NT2/D1 (cell line): ENCODE results near the gene MAP3K2.

Experiments used
- DNase-seq: peaks from one replicate; pipeline ENCODE4 v3.0.0-alpha.2; 2011; ENCODE audit warnings: low read depth, low spot score
- H3K27me3 ChIP-seq: 2 replicates; pipeline ENCODE4 v1.6.0; 2011; ENCODE audit warnings: mild to moderate bottlenecking; ENCODE audit not compliant: insufficient read length, insufficient read depth
- H3K36me3 ChIP-seq: 2 replicates; pipeline ENCODE4 v1.6.1; 2011; ENCODE audit warnings: mild to moderate bottlenecking, low read length, mixed read lengths; ENCODE audit not compliant: insufficient read depth, insufficient read length
- H3K4me1 ChIP-seq: 2 replicates; pipeline ENCODE4 v1.5.1; 2011; ENCODE audit not compliant: insufficient read depth, insufficient read length
- H3K4me3 ChIP-seq: 2 replicates; pipeline ENCODE4 v1.5.1; 2011; ENCODE audit warnings: low read depth; ENCODE audit not compliant: insufficient read length
- H3K9ac ChIP-seq: 2 replicates; pipeline ENCODE4 v1.6.0; 2011; ENCODE audit warnings: low read depth; ENCODE audit not compliant: insufficient read length
- H3K9me3 ChIP-seq: 2 replicates; pipeline ENCODE4 v1.5.1; 2011; ENCODE audit warnings: mild to moderate bottlenecking, low read length; ENCODE audit not compliant: insufficient read depth
- SUZ12 ChIP-seq: IDR thresholded peaks from 2 replicates; pipeline ENCODE4 v1.6.1; 2011; ENCODE audit not compliant: insufficient read length, insufficient read depth; ENCODE audit errors: extremely low read depth
- YY1 ChIP-seq: IDR thresholded peaks from 2 replicates; pipeline ENCODE4 v1.6.1; 2011; ENCODE audit not compliant: insufficient read length, insufficient read depth
- ZNF274 ChIP-seq: IDR thresholded peaks from 2 replicates; pipeline ENCODE4 v1.6.1; 2011; ENCODE audit warnings: mild to moderate bottlenecking, low read depth, low read length

Gene MAP3K2

DNA sequence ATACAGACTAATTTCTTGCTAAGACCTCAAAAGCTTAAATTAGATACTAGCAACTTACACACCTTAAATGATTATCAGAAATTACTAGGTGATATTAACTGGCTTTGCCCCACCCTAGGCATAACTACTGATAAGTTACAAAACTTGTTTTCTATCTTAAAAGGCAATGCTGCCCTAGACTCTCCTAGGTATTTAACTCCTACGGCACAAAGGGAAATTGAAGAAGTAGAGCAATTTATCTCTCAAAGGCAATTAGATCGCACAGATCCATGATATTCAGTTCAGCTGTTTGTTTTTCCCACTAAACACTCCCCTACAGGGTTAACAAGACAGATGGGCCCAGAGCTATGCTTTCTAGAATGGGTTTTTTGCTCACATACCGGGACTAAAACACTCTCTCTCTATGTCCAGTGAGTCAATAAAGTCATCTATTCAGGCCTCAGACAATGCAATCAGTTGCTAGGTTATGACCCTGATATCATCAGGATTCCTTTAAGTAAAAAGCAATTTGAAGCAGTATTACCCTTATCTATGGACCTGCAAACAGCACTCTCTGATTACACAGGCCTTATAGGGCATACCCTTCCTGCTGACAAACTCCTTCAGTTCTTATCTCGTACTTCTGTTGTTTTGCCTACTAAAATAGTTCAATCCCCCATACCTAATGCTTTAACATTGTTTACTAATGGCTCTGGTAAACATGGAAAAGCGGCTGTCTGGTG lies 14.3 kb downstream of the MAP3K2 start:
- no peak for TF ChIP-seq YY1
- TF ChIP-seq SUZ12, result no peak
- no peak for TF ChIP-seq ZNF274
- H3K9me3 ChIP-seq, result peaks cover 87% of the 10 kb centered on the region
- no peaks in the 10 kb centered on the region for H3K27me3 ChIP-seq
- H3K4me1 ChIP-seq, result no peaks in the 10 kb centered on the region
- H3K36me3 ChIP-seq, result peaks cover 10% of the 10 kb centered on the region
- H3K9ac ChIP-seq, result no peak overlapping the region
- DNase-seq, result no peak
- H3K4me3 ChIP-seq, result no peak overlapping the region

DNA sequence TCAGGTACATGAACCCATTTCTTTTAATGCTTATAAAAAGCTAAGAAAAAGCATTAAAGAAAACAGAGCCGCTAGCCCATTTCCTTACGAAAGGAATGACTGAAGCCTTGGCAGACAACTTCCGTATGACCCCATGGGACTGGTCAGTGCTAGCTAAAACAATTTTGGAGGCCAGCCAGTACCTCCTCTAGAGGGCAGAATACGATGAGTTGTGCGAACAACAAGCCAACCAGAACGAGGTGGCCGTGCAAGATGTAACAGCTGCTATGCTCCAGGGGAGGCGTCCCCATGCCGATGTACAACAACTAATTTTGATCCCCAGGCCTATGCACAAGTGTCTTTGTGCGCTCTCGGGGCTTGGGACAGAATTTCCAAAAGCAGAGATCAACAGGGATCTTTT lies 16.7 kb downstream of the MAP3K2 start:
- DNase-seq, result no peak
- Histone ChIP-seq H3K27me3 (no peaks in the 10 kb centered on the region), H3K9ac (no peak overlapping the region), H3K9me3 (peaks cover 64% of the 10 kb centered on the region), H3K4me1 (no peaks in the 10 kb centered on the region), H3K4me3 (no peak overlapping the region), H3K36me3 (peaks cover 3% of the 10 kb centered on the region)
- TF ChIP-seq YY1 (no peak), ZNF274 (no peak), SUZ12 (no peak)

- Histone ChIP-seq H3K9ac (no peak overlapping the region), H3K4me3 (no peak overlapping the region), H3K4me1 (no peaks in the 10 kb centered on the region), H3K27me3 (no peaks in the 10 kb centered on the region), H3K36me3 (peaks cover 3% of the 10 kb centered on the region), H3K9me3 (peaks cover 55% of the 10 kb centered on the region)
- DNase-seq, result no peak
- TF ChIP-seq YY1, result no peak
- no peak for TF ChIP-seq ZNF274
- no peak for TF ChIP-seq SUZ12
Measured at GRCh38 chr2:127370010-127370409, 17.8 kb downstream of the MAP3K2 start.

DNA sequence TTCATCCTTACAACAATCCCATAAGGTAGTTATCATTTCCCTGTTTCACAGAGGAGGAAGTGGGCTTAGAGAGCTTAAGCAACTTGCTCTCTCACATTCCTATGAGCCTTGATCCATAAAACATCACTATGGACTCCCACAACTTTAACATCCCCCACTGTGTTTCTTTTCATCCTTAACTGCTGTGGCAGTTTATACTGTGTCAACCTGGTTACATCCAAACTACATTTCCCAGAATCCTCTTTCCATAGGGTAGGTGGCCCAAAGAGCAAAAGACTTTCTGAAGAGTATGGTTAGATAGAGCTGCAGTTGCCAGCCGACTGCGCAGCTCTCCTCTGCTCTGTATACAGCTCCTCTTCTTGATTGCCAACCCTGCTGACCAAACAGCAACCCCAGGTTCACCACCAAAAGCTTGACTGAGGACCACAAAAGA lies 22.5 kb downstream of the MAP3K2 start:
- DNase-seq, result no peak
- Histone ChIP-seq H3K36me3 (peaks cover 3% of the 10 kb centered on the region), H3K27me3 (no peaks in the 10 kb centered on the region), H3K4me3 (no peak overlapping the region), H3K4me1 (no peaks in the 10 kb centered on the region), H3K9me3 (peaks cover 8% of the 10 kb centered on the region), H3K9ac (no peak overlapping the region)
- no peak for TF ChIP-seq YY1
- no peak for TF ChIP-seq SUZ12
- no peak for TF ChIP-seq ZNF274

- DNase-seq, result no peak
- TF ChIP-seq YY1, result no peak
- no peak for TF ChIP-seq ZNF274
- no peak for TF ChIP-seq SUZ12
Measured at GRCh38 chr2:127362971-127363370, 24.8 kb downstream of the MAP3K2 start.

DNA sequence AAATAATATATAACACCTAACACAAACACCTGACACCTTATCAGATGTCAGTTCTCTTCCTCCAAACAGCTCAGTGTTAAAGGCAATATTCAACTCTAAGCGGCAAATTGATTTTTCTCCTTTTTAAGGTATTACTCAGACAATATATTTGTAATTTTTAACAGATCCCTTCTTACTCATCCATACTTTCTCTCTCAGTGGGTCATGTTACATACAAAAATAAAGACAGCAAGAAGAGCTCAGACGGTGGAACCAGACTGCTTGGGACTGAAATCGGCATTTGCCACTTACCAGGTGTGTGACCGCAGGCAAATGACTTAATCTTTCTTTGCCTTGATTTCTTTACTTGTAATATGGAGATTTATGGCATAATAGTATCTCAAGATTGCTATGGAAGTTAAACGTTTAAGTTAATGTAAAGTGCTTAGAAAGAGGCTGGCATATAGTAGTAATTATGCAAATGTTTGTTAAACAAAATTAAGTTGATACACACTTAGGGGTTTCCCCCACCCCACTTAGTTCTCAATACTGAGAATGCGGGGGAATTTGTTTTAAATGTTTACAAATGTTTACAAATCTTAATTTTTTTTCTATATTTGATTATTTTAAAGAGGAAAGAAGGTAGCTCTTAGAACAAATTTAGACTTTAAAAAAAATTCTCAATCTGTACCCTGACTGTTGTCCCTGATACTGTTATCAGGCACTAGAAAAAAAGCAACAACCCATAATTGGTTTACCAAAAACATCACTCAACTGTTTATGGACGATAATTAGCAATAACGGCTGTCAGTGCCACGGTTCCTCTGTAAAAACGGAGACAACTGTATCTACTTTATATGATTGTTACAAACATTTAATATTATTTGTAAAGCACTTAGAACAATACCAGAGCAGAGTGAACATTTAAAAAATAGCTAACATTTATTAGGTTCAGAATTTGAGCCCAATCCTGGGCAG lies 25.6 kb downstream of the MAP3K2 start:
- DNase-seq, result no peak
- Histone ChIP-seq H3K4me3 (no peak overlapping the region), H3K9ac (no peak overlapping the region), H3K27me3 (no peaks in the 10 kb centered on the region), H3K36me3 (no peaks in the 10 kb centered on the region), H3K4me1 (no peaks in the 10 kb centered on the region), H3K9me3 (peaks cover 8% of the 10 kb centered on the region; the same call in 1 of the 2 replicates)
- no peak for TF ChIP-seq YY1

More at GRCh38 chr2:127362971-127363370, 24.8 kb downstream of the MAP3K2 start:
- no peaks in the 10 kb centered on the region for H3K27me3 ChIP-seq
- no peak overlapping the region for H3K9ac ChIP-seq
- no peak overlapping the region for H3K4me3 ChIP-seq
- no peaks in the 10 kb centered on the region for H3K4me1 ChIP-seq
- peaks cover 3% of the 10 kb centered on the region; the same call in 1 of the 2 replicates for H3K9me3 ChIP-seq
- H3K36me3 ChIP-seq, result no peaks in the 10 kb centered on the region

DNA sequence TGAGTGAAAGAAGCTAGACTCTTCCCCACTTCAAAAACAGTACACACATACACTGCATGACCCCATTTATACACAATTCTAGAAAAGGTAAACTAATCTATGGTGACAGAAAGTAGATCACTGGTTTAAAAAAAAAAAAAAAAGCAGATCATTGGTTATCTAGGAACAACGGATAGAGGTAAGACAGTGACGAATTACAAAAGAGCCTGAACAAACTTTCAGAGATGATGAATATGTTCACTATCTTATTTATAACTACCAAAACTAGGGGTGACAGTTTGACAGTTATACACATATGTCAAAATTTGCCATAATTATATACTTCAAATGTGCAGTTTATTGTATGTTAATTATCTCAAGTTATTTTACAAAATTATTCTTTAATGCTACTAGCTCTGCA lies 27.5 kb downstream of the MAP3K2 start:
- DNase-seq, result no peak
- no peaks in the 10 kb centered on the region for H3K4me1 ChIP-seq
- TF ChIP-seq SUZ12 (no peak), YY1 (no peak), ZNF274 (no peak)

More for the DNA sequence above, 27.5 kb downstream of the MAP3K2 start:
- no peak overlapping the region for H3K4me3 ChIP-seq
- H3K27me3 ChIP-seq, result no peaks in the 10 kb centered on the region
- H3K9ac ChIP-seq, result no peak overlapping the region
- peaks cover 11% of the 10 kb centered on the region; the same call in 1 of the 2 replicates for H3K9me3 ChIP-seq
- H3K36me3 ChIP-seq, result no peaks in the 10 kb centered on the region
